ENCODE measurements around the gene KIF14.

The KIF14 gene

DNA sequence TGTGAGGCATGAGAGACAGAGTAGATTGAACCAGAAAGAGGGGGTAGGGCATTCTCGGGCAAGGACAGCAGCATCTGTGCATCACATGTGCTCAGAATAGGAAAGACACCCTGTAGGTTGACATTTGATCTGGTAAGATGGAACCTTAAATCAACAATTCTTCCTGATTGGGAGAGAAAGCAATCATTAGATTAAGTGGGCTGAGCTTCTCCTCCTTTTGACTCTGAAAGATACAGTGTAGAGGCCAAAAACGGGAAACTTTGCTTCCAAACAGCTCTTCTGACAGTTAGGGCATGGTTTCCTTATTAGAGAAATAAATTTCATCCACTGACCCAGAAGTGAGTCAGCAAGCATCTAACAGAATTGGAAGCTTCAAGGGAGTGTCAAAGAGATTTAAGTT, 9.7 kb downstream of the KIF14 start:
- TF ChIP-seq, protein P1, sequence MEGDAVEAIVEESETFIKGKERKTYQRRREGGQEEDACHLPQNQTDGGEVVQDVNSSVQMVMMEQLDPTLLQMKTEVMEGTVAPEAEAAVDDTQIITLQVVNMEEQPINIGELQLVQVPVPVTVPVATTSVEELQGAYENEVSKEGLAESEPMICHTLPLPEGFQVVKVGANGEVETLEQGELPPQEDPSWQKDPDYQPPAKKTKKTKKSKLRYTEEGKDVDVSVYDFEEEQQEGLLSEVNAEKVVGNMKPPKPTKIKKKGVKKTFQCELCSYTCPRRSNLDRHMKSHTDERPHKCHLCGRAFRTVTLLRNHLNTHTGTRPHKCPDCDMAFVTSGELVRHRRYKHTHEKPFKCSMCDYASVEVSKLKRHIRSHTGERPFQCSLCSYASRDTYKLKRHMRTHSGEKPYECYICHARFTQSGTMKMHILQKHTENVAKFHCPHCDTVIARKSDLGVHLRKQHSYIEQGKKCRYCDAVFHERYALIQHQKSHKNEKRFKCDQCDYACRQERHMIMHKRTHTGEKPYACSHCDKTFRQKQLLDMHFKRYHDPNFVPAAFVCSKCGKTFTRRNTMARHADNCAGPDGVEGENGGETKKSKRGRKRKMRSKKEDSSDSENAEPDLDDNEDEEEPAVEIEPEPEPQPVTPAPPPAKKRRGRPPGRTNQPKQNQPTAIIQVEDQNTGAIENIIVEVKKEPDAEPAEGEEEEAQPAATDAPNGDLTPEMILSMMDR (IDR thresholded peaks at IDR 0.05; ENCODE audit: low read depth, low read length), result no peak
- Histone ChIP-seq H3K27ac (no peak overlapping the region), H3K36me3 (peaks cover 86% of the 10 kb centered on the region), H3K9me3 (ENCODE audit: severe bottlenecking) (no peaks in the 10 kb centered on the region), H3K27me3 (ENCODE audit: insufficient read depth, low read depth, severe bottlenecking) (no peaks in the 10 kb centered on the region), H3K4me3 (ENCODE audit: low read depth, low read length) (no peak overlapping the region)
- no peak for DNase-seq

DNA sequence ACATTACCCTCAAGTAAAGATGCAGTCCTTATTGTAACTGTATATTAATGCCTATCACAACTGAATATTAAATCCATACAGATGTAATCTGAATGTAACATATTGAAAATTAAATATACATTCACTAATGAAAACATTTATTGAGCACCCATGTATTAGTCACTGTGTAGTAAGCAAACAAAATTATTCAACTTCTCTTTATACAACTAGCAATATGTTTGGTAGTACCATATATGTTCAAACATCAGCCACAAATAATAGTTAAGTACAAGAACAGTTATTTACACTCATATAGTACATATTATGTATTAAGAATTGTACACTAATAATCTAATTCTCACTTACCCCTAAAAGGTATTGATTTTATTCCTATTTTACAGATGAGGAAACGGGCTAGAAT, 17.9 kb downstream of the KIF14 start:
- Histone ChIP-seq H3K9me3 (ENCODE audit: severe bottlenecking) (no peaks in the 10 kb centered on the region), H3K27me3 (ENCODE audit: insufficient read depth, low read depth, severe bottlenecking) (no peaks in the 10 kb centered on the region), H3K27ac (no peak overlapping the region), H3K4me3 (ENCODE audit: low read depth, low read length) (no peak overlapping the region), H3K36me3 (peaks cover 86% of the 10 kb centered on the region)
- no peak for DNase-seq
- TF ChIP-seq, protein P1 (IDR thresholded peaks at IDR 0.05; ENCODE audit: low read depth, low read length), result no peak

DNA sequence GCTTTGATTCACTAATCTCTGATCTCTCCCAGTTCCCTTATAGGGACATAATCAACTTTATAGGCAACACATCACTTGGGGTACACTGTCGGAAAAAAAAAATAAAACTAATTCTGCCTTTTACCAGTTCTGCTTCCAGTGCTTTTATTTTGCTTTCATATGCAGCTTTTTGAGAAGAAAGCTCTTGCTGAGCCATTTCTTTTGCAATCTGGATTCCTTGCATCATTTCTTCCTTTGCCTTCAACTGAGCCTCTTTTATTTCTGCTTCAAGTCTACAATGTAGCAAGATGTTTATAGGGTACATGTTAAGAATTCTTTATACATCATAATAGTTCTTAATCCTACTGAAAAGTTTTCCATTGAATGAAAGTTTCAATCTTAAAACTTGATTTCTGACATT, 30.6 kb downstream of the KIF14 start:
- no peak for DNase-seq
- TF ChIP-seq, protein P1 (IDR thresholded peaks at IDR 0.05; ENCODE audit: low read depth, low read length), result no peak
- Histone ChIP-seq H3K9me3 (ENCODE audit: severe bottlenecking) (no peaks in the 10 kb centered on the region), H3K36me3 (peaks cover 72% of the 10 kb centered on the region), H3K27ac (no peak overlapping the region), H3K4me3 (ENCODE audit: low read depth, low read length) (no peak overlapping the region), H3K27me3 (ENCODE audit: insufficient read depth, low read depth, severe bottlenecking) (no peaks in the 10 kb centered on the region)

DNA sequence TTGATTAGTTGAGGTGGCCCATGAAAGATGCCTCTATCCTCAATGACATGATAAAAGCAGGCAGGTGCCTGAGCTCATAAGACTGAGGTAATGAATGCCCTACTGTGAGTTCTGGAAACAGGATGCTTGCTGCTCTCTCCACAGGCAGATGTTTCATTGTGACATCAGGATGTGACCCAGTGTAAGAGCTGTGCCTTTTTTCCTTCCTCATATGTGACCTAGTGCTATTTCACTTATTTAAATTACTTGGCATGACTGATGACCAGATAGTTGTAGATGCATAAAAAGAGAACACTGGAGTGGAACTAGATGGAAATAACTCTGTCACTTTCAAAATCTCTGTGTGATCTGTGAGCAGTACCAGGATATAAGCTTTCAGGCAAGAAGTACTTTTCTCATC, 31.9 kb downstream of the KIF14 start:
- TF ChIP-seq, protein P1 (IDR thresholded peaks at IDR 0.05; ENCODE audit: low read depth, low read length), result no peak
- Histone ChIP-seq H3K4me3 (ENCODE audit: low read depth, low read length) (no peak overlapping the region), H3K27me3 (ENCODE audit: insufficient read depth, low read depth, severe bottlenecking) (no peaks in the 10 kb centered on the region), H3K9me3 (ENCODE audit: severe bottlenecking) (no peaks in the 10 kb centered on the region), H3K36me3 (peaks cover 76% of the 10 kb centered on the region), H3K27ac (no peak overlapping the region)
- no peak for DNase-seq

DNA sequence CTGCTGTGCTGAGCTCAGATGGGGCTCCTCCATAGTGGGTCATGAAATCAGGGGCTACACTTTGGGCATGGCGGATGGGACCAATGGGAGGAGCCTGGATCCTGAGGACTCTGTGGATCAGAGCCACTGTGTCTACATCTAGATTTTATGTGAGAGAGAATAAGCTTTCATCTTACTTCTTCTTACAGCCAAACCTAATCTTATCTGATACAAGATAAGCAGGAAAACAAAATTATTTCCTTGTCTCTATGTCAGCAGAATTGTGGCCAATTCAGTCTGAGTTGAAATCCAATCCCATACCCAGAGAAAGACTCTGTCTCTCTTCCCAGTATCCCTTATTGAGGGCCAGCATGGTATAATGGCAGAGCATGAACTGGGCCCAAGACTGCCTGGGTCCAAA, 56.2 kb downstream of the KIF14 start:
- TF ChIP-seq, protein P1 (IDR thresholded peaks at IDR 0.05; ENCODE audit: low read depth, low read length), result no peak
- no peaks in the 10 kb centered on the region for H3K9me3 ChIP-seq (ENCODE audit: severe bottlenecking)

DNA sequence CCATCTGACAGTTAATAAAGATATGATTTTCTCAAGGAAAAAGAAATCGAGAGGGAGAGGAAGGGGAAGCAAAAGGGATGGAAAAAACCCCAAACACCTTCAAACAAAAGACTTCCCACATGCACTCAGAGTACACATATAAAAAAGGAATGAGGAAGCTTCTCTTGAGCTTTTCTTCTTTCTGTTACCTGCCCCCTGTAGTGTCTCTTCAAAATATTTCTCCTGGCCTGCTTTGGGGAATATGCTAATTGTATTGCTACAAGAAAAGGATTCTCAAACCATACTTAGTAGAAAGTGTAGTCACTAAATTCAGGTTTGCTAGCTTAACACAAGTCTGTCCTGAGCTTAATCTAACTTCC, 58.7 kb downstream of the KIF14 start:
- Histone ChIP-seq H3K4me3 (ENCODE audit: low read depth, low read length) (no peak overlapping the region), H3K27me3 (ENCODE audit: insufficient read depth, low read depth, severe bottlenecking) (no peaks in the 10 kb centered on the region), H3K27ac (no peak overlapping the region), H3K9me3 (ENCODE audit: severe bottlenecking) (no peaks in the 10 kb centered on the region), H3K36me3 (peaks cover 81% of the 10 kb centered on the region)
- DNase-seq, result no peak
- TF ChIP-seq, protein P1 (IDR thresholded peaks at IDR 0.05; ENCODE audit: low read depth, low read length), result no peak

More for the DNA sequence above, 56.2 kb downstream of the KIF14 start:
- H3K4me3 ChIP-seq (ENCODE audit: low read depth, low read length), result no peak overlapping the region
- H3K36me3 ChIP-seq, result peaks cover 76% of the 10 kb centered on the region
- no peak for DNase-seq
- H3K27ac ChIP-seq, result no peak overlapping the region
- no peaks in the 10 kb centered on the region for H3K27me3 ChIP-seq (ENCODE audit: insufficient read depth, low read depth, severe bottlenecking)
